NCI-H1436 treated with DMSO at 0.1 percent for 48 hours (cell line): ENCODE data around the gene TCP1.
"Not testable (repeated sequence)": the region's sequence is repeated elsewhere in the genome, so short reads cannot be mapped to it uniquely, and the experiment has no call there.

Experiments used
- DNase-seq: peaks from one replicate; lab custom pipeline; 2025; lab: John Stamatoyannopoulos, UW

TCP1 gene

DNA sequence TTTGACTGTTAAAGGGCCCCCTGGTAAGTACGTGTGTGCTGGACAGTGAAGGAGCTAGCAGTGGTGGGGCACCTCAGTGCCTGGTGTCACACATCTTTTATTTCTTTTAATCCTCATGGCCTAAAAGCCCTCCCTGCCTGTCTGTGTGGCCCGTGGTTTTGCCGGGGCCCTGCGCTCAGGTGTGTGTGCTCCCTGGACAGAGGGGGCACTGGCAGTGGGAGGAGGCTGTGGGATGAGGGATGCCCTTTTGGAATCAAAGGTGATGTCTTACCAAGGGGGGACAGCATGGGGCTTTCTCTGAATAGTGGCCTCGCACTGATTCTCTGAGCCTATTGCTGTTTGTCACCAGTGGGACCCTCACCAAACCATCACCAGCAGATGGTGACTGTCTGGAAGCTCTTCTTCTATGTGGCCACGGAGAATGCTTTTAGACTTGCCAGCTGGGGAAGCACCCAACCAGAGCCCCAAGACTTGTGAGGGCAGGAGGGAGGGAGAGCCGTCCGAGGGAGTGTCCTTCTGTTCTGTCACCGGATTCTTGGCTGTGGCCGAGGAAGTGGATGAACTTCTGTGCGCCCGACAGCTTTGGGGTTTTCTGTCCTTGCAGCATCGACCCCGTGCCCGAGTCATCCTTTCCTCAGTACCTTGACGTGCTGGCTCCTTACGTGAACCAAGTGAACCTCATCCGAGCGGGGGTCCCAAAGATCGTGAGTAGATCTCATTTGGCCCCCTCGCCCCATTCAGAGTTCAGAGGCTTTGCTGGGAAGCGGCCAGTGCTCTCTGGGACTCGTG is 28.7 kb upstream of the TCP1 start:
- DNase-seq, result no peak

- DNase-seq, result not testable (repeated sequence)
These were observed 27.4 kb upstream of the TCP1 start for GRCh38 chr6:159816775-159817174.

- no peak for DNase-seq
These were observed 26.0 kb upstream of the TCP1 start for GRCh38 chr6:159815410-159815809.

DNA sequence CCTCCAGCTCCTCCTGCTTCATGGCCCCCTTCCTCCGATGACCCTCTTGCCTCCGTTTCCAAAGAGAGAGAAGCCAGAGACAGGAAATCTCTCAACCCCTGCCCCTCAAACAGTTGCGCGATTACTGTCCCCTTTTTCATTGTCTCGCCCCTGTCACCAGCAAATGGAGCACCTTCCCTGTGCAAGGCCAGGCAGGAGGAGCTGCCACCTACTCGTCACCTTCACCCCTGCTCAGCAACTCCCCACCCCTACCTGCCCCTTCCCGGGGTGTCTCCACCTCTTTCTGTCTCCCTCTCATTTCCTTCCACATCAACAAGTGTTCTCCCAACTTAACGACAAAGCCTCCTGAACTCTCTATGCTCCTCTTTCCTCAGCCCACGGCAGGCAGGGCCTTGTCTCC is 24.4 kb upstream of the TCP1 start:
- DNase-seq, result no peak

DNA sequence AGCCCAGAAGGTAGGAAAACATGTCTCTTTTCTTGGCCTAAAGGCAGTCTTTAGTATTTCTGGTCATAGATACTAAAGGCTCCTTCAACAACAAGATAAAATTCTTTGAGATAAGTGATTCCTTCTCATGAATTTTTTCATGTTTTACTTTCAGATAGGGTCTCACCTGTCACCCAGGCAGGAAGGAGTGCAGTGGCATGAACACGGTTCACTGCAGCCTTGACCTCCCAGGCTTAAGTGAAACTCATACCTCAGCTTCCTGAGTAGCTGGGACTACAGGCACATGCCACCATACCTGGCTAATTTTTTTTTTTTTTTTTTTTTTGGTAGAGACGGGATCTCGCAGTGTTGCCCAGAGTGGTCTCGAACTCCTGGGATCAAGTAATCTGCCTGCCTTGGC is 19.7 kb upstream of the TCP1 start:
- no peak for DNase-seq

DNA sequence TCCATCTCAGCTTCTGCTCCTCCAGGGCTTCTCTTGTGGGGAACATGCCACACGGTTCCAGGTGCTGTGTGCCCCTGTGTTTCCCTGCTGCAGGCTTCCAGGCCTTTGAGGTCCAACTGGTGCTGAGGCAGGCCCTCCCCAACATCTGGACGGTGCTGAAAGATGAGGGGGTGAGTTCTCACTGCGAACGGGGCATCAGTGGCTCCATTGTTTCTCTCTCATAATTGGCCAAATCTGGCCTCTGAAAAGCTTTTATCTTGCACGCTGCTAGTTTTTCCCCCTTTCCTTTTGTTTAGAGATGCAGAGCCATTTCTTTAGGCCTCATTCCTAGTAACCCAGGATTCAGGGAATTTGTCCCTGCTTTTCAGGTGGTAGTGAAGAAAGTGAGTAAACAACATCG is 19.2 kb upstream of the TCP1 start:
- no peak for DNase-seq

- no peak for DNase-seq
These were observed 17.9 kb upstream of the TCP1 start for GRCh38 chr6:159807150-159807858.

DNA sequence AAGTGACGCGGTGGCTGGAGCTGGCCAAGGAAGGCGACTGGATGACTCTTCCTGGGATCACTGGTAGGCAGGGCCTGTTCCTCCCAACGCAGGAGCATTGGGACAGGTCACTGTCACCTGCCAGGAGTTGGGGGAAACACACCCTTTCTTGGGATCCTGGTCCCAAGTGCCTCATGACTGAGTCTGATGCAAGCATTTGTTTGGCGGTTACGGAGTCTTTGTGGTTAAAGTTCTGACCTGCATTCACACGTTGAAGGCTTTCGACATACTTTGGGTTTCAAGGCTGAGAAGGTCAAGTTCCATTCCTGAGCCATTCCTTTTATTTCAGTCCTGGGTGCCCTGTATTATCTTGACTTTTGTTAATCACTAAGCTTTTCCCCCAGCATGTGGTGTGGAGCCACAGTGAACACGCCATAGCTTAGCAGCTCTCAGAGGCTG is 16.6 kb upstream of the TCP1 start:
- DNase-seq, result no peak

- DNase-seq, result no peak
These were observed 16.1 kb upstream of the TCP1 start for GRCh38 chr6:159805440-159806020.

- DNase-seq, result no peak
These were observed 15.1 kb upstream of the TCP1 start for GRCh38 chr6:159804504-159804903.

- DNase-seq, result no peak
These were observed 12.5 kb upstream of the TCP1 start for GRCh38 chr6:159801935-159802334.

DNA sequence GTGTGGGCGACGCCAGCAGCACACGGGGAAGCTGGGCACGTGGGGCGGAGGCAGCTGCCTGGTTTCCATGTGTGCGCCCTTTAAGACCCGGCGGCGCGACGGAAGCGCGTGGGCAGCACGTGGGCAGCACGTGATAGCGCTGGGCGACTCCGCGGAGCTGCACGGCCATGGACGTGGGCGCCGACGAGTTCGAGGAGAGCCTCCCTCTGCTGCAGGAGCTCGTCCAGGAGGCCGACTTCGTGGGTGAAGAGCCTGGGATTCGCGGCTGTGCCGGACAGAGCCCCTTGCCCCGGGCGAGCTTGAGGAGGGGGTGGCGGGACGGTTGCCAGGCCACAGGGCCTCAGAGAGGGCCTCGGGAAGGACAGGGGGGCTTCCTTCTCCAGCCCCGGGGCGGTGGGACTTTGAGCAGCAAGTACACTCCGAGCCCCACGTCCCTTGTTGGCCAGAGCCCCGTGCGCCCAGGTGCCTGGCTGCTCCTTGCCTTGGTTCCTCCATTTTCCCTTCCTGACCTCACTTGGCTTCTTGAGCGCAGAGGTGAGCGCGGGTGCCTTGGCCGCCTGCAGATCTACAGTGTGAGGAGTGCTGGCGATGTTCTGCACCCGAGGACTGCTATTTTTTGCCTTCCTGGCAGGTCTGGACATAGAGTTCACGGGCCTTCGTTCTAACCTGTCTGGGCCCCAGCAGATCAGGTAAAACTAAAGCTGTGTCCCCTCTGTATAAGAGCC is 10.9 kb upstream of the TCP1 start, which contains the start of gene PNLDC1:
PNLDC1 (plus strand) TSS at position 136 of the 725 bp plus-strand sequence; CDS start at position 168, 32 bp downstream.
- DNase-seq, result no peak

DNA sequence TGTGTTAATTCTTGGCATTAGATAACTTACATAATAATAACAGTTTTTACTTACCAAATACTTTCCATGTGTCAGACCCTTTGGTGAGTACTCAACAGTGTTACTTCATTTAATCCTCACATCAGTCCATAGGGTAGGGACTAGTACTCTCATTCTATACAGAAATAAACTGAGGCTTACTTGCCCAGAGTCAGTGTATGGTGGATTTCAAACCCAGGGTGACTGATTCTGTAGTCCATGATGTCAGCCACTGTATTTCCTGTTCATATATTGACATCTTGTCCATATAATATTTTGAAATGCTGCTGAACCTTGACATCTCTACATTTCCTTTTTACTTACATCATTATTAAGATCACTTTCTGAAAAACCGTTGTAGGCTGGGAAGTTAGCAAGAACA is 8.2 kb upstream of the TCP1 start:
- no peak for DNase-seq

DNA sequence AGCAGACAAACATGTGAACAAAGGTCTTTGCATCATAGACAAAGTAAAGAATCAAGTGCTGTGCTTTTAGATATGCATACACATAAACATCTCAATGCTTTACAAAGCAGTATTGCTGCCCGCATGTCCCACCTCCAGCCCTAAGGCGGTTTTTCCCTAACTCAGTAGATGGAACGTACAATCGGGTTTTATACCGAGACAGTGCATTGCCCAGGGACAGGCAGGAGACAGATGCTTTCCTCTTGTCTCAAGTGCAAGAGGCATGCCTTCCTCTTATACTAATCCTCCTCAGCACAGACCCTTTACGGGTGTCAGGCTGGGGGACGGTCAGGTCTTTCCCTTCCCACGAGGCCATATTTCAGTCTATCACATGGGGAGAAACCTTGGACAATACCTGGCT is 5.6 kb upstream of the TCP1 start:
- DNase-seq, result not testable (repeated sequence)

- no peak for DNase-seq
These were observed 1.7 kb upstream of the TCP1 start for GRCh38 chr6:159790956-159791598.

GRCh38 chr6:159790149-159790955 is 950 bp upstream of the TCP1 start, which contains the start of gene MRPL18:
Gene MRPL18 (plus strand): TSS chr6:159790467. CDS start chr6:159790588, 121 bp downstream.
- peak; percentile 86 for DNase-seq

- DNase-seq, result no peak
These were observed 537 bp downstream of the TCP1 start for GRCh38 chr6:159788753-159789376.

DNA sequence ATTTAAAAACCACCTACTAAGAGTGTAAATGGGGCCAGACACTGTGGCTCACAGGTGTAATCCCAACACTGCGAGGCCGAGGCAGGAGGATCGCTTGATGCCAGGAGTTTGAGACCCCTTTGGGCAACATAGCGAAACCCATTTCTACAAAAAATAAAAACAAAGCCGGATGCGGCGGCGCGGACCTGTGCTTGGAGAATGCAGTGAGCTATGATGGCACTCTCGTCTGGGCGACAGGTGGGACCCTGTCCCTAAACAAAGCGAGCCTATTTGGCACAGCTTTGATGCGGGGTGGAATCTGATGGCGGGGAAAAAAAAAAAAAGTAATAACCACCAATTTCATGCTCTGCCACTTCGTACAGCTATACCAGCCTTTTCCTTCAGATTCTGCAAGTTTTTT is 1.1 kb downstream of the TCP1 start:
- no peak for DNase-seq

DNA sequence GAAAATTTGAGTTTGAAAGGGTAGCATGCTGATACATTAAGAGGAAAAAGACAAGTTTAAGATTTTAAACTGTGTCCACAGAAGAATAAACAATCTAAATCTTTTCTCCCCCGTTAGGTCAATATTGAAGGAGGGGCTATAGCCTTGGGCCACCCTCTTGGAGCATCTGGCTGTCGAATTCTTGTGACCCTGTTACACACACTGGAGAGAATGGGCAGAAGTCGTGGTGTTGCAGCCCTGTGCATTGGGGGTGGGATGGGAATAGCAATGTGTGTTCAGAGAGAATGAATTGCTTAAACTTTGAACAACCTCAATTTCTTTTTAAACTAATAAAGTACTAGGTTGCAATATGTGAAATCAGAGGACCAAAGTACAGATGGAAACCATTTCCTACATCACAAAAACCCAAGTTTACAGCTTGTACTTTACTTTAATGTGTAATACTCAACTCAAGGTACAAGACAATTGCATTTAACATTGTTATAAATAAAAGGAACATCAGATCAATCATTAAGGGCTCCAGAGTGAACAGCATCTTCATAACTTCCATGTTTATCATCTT is 10.8 kb downstream of the TCP1 start:
- no peak for DNase-seq

DNA sequence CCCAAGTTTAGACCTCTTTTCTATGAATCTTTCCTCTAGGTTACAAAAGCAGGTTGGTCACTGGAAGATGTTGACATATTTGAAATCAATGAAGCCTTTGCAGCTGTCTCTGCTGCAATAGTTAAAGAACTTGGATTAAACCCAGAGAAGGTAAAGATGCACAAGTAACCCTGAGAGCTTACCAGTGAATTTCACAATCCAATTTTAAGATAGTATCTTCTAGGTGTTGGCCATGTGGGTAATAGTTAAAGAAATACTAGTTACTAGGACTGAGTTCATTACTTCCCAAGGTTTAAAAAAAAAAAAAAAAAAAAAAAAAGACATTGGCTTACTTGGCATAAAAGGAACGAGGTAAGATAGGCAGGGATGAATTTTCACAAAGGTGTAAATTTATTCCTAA is 11.3 kb downstream of the TCP1 start:
- no peak for DNase-seq
